IPS-18c (cell line): ENCODE data around the gene NEB.

ENCODE experiments used
- H3K4me3 ChIP-seq: 2 replicates; pipeline ENCODE4 v1.7.0; 2013; ENCODE audit warnings: low read depth, mild to moderate bottlenecking, low read length, moderate library complexity; ENCODE audit not compliant: insufficient read depth
- H3K9me3 ChIP-seq: one replicate; pipeline ENCODE4 v1.6.1; 2013; ENCODE audit warnings: mild to moderate bottlenecking, low read length, moderate library complexity; ENCODE audit not compliant: control insufficient read depth, insufficient read depth

NEB gene

GRCh38 chr2:151439127-151439526, 295.1 kb downstream of the NEB start:
- peaks cover 2% of the 10 kb centered on the region for H3K9me3 ChIP-seq
- H3K4me3 ChIP-seq = no peak overlapping the region

DNA sequence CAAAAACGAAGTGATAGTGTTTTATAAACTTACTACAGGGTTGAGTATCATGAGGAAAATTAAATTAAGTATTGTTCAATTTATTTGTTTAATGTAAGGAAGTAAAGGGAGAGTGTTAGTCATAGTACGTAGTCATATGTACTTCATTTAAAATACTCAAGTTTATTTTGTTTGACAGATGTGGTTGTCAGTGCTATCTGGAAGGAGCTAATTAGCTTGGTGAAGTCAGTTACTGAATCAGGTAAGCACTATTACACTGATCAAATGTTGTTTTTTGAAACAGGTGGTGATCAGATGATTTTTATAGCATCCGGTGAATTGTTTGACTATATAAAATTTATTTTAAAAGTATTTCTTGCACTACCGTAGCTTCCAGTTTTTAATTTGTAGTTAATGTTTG, 295.8 kb downstream of the NEB start:
- peaks cover 2% of the 10 kb centered on the region for H3K9me3 ChIP-seq
- H3K4me3 ChIP-seq = no peak overlapping the region

GRCh38 chr2:151437630-151438029, 296.6 kb downstream of the NEB start:
- Histone ChIP-seq H3K4me3 (no peak overlapping the region), H3K9me3 (peaks cover 2% of the 10 kb centered on the region)
